Dermis blood vessel endothelial cell (primary cell): ENCODE measurements around the gene STS. TPM values are rescaled to one million over a fixed set of nuclear protein-coding genes. Genes with fewer than 3 reads are reported as not detected.

ENCODE experiments used
- DNase-seq: peaks from one replicate; pipeline ENCODE4 v3.0.0; 2010
- total RNA-seq: library from RNA; depleted of rRNA; stranded (reverse); fragments of >200 nt; gene quantifications from 2 replicates; pipeline ENCODE4 v1.2.3, GENCODE V29; 2014

STS gene
- total RNA-seq, 1 donor from 2014 or later: 3.1 TPM

DNA sequence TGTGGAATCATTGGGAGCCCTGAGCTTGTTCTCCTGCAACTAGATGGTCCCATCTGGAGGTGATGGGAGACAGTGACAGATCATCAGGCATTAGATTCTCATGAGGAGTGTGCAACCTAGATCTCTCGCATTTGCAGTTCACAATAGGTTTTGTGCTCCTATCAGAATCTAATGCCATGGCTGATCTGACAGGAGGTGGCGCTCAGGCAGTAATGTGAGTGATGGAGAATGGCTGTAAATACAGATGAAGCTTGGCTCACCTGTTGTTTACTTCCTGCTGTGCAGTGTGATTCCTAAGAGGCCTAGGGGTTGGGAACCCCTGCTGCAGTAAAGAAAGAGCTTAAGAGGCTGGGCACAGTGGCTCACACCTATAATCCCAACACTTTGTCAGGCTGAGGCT, 42.6 kb downstream of the STS start:
- DNase-seq: no peak

- peak; percentile 0 for DNase-seq
These were observed 44.2 kb downstream of the STS start for GRCh38 chrX:7191681-7192110.

GRCh38 chrX:7192871-7193270, 45.4 kb downstream of the STS start:
- DNase-seq: no peak

GRCh38 chrX:7194606-7195005, 47.1 kb downstream of the STS start:
- no peak for DNase-seq

Other genes with a start within 250 kb of the STS start
- gene PUDP, start 441 bp downstream of the STS start, total RNA-seq: 11.4 and 17.2 TPM in 2 replicates